SHP77 (cell line): ENCODE measurements around the gene RASSF6.
A peak's percentile ranks its signal among the peaks of the same experiment; 100 is the strongest.
"Not testable (repeated sequence)": the region's sequence is repeated elsewhere in the genome, so short reads cannot be mapped to it uniquely, and the experiment has no call there.

Experiments
- DNase-seq, 2 experiments: peaks; one replicate each; lab custom pipeline; 2025; lab: John Stamatoyannopoulos, UW

RASSF6 gene, protein sequence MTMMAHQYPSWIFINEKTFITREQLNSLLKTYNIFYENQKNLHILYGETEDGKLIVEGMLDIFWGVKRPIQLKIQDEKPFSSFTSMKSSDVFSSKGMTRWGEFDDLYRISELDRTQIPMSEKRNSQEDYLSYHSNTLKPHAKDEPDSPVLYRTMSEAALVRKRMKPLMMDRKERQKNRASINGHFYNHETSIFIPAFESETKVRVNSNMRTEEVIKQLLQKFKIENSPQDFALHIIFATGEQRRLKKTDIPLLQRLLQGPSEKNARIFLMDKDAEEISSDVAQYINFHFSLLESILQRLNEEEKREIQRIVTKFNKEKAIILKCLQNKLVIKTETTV

GRCh38 chr4:73620115-73620792 is at the start of gene RASSF6:
Gene RASSF6 (minus strand): TSS chr4:73620436. CDS start chr4:73611795, 8,641 bp downstream.
- DNase-seq = peak in 1 of 2 experiments; percentile 53

DNA sequence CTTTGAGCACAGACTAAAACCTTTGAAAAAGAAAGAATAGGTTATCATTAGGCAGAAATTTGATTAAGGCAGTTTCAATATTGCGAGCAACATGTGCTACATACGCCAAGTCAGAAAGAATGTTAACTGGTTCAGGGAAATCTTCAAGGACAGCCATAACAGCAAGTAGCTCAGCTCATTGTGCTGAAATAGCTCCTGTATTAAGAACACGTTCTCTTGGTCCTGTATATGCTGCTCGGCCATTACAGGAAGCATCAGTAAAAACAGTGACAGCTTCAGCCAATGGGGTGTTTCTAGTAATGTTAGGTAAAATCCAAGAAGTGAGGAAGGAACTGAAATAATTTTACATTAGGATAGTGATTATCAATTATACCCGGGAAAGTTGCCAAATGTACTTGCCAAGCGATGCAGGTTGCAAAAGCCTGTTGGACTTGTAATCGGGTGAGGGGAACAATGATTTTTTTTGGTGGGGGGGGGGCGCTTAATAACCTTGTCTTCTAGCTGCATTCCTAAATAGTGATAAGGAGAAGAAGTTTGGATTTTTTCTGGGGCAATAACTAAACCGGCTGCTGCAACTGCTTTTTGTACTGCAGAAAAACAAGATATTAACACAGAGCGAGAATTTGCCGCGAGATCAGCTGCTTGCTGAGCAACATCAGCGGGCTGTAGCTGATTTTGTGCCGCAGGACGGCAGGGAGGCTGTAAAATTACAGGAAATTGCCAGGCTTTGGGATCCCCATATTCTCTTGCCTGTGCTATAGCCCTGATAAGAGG is 49.4 kb upstream of the RASSF6 start:
- DNase-seq = no peak

GRCh38 chr4:73668782-73669201 is 48.6 kb upstream of the RASSF6 start:
- peak; percentile 28 to 50 for DNase-seq

- not testable (repeated sequence) for DNase-seq
Measured at GRCh38 chr4:73665924-73666323, 45.7 kb upstream of the RASSF6 start.

DNA sequence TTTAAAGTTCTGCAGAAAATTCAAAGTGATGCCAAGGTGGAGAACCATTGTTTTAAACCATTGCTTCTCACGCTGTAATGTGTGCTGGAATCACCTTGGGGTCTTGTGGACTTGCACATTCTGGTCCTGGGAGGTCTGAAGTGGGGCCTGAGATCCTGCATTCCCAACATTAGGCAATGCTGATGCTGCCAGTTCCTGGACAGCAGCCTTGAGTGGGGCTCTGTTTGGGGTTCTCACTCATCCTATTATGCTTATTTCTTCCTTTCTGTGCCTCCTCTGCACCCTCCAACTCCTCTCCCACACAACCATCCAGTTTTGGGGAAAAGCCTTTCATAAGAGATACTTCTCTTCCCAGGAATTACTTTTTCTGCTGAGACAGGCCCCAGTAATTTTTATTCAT is 44.2 kb upstream of the RASSF6 start:
- DNase-seq = no peak

DNA sequence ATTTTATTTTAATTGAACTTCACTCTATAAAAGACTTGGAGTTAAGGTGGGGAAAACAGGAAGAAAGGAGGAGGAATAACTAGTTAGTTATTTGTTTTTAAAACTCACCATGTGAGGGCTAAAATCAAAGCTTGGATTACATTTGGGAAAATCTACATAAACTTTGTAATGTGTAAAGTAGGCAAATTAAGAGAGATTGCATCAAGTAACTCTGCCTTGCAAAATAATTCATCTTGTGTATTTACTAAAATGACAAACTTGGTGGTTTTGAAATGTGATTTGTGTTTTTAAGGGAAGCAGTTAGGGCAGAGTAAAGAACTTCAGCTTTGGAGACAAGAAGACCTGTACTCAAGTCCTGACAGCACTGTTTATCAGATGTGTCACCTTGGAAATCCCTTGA is 43.3 kb upstream of the RASSF6 start:
- no peak for DNase-seq

- DNase-seq = peak; percentile 27 to 53
Measured at GRCh38 chr4:73662709-73663546, 42.7 kb upstream of the RASSF6 start.

- DNase-seq = no peak
Measured at GRCh38 chr4:73661646-73662119, 41.4 kb upstream of the RASSF6 start.

DNA sequence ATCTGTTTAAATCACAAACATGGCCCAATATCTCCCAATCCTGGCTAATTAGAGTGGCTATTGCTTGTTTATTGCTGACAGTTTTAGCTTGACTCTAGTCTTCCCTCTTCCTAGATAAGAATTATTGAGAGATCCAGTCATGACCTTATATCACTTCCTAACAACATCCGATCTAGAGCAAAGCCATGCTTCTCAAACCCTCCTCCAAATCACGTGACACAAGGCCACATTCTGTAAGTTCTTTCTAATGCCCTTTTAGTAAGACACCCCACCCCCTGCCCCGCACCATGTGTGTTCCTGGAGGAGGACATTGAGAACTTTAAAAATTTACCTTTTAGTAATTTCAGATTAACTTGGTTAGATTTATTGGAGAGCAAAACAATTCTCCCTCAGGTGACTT is 40.6 kb upstream of the RASSF6 start:
- no peak for DNase-seq

- peak; percentile 84 to 88 for DNase-seq
Measured at GRCh38 chr4:73653695-73654106, 33.5 kb upstream of the RASSF6 start.

DNA sequence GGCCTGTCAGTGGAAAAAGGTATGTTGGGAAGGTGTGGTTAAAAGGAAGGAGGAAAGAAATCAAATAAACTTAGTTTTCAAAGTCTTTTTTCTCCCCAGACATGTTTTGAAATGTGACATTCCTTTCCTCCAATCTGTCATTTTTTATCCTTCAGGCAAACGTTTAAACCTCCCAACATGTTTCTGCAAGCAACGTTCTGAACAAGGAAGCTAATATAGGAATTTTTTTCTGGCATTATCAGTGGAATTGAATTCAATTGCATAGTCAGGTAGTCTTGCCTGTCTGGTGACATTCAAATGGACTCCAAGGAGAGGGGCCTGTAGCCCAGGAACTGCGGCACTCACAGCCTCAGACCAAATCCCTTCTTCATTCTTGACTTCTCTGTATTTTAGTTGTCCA is 30.0 kb upstream of the RASSF6 start:
- no peak for DNase-seq

GRCh38 chr4:73648478-73648877 is 28.2 kb upstream of the RASSF6 start:
- peak; percentile 7 to 13 for DNase-seq

DNA sequence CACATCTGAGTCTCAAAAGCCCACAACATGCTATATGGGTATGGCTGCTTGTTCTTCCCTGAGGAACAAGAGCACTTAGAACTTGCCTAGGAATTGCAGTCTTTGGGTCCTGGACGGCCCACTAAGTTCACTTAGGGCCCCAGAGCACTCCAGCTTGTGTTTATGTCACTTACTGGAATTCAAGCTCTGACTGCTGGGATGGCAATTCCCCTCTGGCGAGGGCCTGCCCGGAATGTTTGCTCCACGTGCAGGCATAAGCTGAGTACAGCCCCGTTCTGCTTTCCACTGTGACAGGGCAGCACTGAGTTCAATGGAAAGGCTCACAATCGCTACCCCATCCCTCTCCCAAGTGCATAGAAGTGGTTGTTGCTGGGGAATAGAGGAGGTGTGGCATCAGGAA is 25.9 kb upstream of the RASSF6 start:
- DNase-seq = no peak

DNA sequence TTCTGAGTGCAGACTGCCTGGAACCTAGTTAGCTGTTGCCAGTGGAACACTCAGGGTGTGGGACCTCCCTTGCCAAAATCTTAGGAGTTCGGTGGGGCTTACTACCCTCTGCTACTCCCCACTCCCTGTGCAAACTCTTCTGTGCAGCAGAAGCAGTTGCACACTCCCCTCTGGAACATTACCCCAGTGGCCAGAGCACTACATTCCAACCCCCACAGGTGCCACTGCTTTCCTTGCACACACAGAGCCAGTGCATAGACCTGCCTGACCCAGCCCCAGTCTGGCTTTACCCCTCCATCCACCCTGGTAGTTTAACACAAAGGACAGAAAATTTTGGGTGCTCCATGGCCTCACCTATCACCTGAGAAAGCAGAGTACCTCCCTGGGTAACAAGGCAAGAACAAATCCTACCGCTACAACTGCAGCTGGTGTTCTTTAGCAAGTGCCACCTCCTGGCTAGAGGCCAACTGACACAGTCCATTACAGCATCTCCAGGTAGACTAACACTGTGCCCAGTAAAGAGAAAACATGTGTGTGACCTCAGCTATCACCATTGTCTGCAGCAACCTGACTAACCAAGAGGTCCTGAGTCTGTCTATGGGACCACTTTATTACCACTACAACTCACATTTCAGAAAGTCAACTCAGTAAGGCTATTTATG is 11.5 kb upstream of the RASSF6 start:
- peak; percentile 18 to 24 for DNase-seq

GRCh38 chr4:73628834-73629233 is 8.6 kb upstream of the RASSF6 start:
- DNase-seq = not testable (repeated sequence)

GRCh38 chr4:73621357-73621756 is 1.1 kb upstream of the RASSF6 start:
- DNase-seq = no peak

DNA sequence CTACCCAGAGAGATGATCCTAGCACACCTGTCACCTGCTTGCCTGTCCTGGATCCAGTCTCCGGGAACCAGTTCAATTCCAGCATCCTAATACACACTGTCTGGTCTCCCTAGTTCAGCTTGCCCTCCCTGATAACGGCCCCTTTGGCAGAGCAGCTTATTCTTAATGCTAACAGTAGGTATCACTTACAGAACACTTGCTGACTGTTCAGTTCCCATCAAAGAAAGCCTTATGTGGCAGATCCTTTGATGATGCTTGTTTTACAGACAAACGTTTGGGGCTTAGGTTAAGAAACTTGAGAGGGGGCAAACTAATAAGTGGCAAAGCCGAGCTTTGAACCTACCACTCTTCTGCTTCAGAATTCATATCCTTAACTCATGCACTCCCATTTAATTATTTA is 890 bp downstream of the RASSF6 start:
- no peak for DNase-seq

DNA sequence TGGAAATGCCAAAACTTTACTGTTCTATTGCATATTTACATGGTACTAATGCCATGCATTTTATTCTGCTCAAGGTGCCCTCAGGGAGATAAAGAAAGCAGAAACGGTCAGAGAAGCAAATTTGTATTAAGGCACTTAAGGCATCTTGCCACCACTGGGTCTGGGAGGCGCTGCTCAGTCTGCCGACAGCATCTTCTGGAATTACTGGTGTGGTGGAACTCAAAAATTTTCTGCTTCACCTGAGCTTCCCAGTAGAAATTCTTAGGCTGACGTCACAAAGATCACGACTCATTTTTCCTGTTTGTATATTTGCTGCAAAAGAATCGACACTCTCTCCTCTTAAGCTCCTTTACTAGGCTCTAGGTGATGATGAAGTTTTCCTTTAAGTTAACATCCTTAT is 3.0 kb downstream of the RASSF6 start:
- no peak for DNase-seq

DNA sequence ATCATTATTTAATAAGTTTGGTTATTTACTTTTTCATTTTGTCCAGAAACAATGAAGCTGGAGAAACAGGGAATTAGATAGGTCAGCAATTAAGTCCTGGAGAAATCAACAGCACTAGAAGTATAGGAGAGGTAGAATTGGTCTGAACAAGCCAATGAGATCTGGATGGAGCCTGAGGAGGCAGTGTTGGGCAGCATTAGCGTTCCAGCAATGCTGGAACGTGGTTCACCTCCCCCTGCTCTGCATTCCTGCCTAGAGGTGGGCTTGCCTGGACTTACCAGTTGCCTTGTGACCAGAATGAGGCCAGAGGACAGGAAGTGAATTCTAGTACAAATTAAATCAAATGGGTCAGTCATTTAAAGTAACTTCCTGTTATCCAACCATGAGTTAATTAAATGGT is 4.6 kb downstream of the RASSF6 start:
- DNase-seq = no peak

DNA sequence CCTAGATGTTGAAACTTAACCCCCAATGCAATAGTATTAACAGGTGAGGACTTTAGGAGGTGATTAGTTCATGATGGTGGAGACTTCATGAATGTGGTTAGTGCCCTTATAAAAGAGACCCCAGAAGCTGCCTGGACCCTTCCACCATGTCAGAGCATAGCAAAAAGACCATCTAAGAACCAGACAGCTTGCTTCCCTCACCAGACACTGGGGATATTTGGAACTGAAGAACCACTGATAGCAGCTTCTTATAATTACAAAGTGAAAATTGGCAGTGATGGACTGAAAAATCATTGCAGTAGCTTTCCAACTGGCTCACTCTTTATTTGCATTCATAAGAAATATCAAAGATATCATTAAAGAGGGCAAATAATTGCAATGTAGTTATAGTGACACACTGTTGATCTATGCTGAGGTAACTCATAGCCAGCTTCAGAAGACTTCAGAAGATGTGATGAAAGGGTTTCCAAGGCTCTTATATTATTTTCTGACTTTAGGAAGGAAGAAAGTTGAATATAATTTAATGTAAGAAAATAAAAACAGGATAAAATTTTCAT is 5.8 kb downstream of the RASSF6 start:
- no peak for DNase-seq

DNA sequence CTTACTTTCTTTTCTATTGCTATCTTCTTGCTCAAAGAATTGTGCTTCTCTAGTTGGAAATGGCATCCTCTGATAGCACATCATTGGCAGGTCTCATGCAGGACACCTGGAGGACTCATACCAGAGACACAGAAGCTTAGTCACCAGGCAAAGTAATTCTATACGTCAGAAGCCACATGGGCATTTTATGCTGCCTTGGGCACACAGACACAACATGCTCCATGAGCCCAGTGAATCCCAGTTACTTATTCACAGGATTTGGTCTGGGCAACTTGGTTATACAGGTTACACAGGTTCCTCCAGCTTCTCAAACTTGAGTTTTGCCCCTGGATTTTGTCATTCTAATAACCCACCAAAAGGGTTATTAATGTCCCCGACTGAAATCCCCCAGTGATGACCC is 7.1 kb downstream of the RASSF6 start:
- DNase-seq = no peak
